CD14-positive monocyte (primary cell): Measurements from ENCODE around the gene LRFN3. TPM values are rescaled to one million over a fixed set of nuclear protein-coding genes. Genes with fewer than 3 reads are reported as not detected.

Source experiments
- DNase-seq, 3 donors: peaks; one replicate each; pipeline ENCODE4 v3.0.0-alpha.2; 2011 to 2022
- H2AFZ ChIP-seq: 2 replicates; pipeline ENCODE4 v1.6.0; 2012; ENCODE audit warnings: mild to moderate bottlenecking, low read depth, low read length, inconsistent platforms; ENCODE audit not compliant: insufficient read depth, poor library complexity, severe bottlenecking
- H3K27ac ChIP-seq, 2 donors: 1 replicate in 1 of 2; 2 replicates in 1 of 2; pipeline ENCODE4 v1.5.1; 2012 to 2013; ENCODE audit warnings: low read length in 2 of 2, control low read depth in 1 of 2, inconsistent platforms in 1 of 2, low read depth in 1 of 2, mild to moderate bottlenecking in 1 of 2
- H3K27me3 ChIP-seq, 2 donors: one replicate each; pipeline versions ENCODE4 v1.6.0 to v1.6.1; 2011 to 2013; ENCODE audit warnings: low read length in 2 of 2; ENCODE audit not compliant: control insufficient read depth in 2 of 2, insufficient read depth in 2 of 2
- H3K36me3 ChIP-seq, 2 donors: replicated peaks in 1 of 2; 1 replicate in 1 of 2; 2 replicates in 1 of 2; pipeline versions ENCODE4 v1.5.1 to v1.6.1; 2012 to 2013; ENCODE audit warnings: low read length in 2 of 2, control low read depth in 1 of 2, inconsistent platforms in 1 of 2, mild to moderate bottlenecking in 1 of 2; ENCODE audit not compliant: insufficient read depth in 2 of 2, control insufficient read depth in 1 of 2
- H3K4me1 ChIP-seq, 2 donors: 1 replicate in 1 of 2; 2 replicates in 1 of 2; pipeline versions ENCODE4 v1.5.1 to v1.6.1; 2012 to 2013; ENCODE audit warnings: low read length in 2 of 2, control low read depth in 1 of 2, inconsistent platforms in 1 of 2, mild to moderate bottlenecking in 1 of 2, moderate library complexity in 1 of 2; ENCODE audit not compliant: insufficient read depth in 2 of 2, control insufficient read depth in 1 of 2
- H3K4me2 ChIP-seq: replicated peaks from 2 replicates; pipeline ENCODE3; 2012; ENCODE audit warnings: low read length, moderate library complexity, mild to moderate bottlenecking; ENCODE audit not compliant: poor library complexity, severe bottlenecking; ENCODE audit errors: extremely low read depth
- H3K4me3 ChIP-seq, 3 experiments: fragments of 200-600 bp in 1 of 3; sonication (generic) in 1 of 3; replicated peaks in 1 of 3; 1 replicate in 2 of 3; 2 replicates in 1 of 3; pipeline ENCODE4 v1.5.1; 2011 to 2013; ENCODE audit warnings: low read length in 3 of 3, mild to moderate bottlenecking in 3 of 3, control low read depth in 2 of 3, low read depth in 2 of 3, inconsistent platforms in 1 of 3, moderate library complexity in 1 of 3
- H3K79me2 ChIP-seq: 2 replicates; pipeline ENCODE4 v1.6.0; 2012; ENCODE audit warnings: mild to moderate bottlenecking, control low read depth, inconsistent platforms, low read length, moderate library complexity; ENCODE audit not compliant: insufficient read depth
- H3K9ac ChIP-seq: 2 replicates; pipeline ENCODE4 v1.6.0; 2017; ENCODE audit warnings: low read length, mild to moderate bottlenecking; ENCODE audit not compliant: insufficient read depth, poor library complexity, severe bottlenecking
- H3K9me3 ChIP-seq, 2 donors: replicated peaks in 1 of 2; 1 replicate in 1 of 2; 2 replicates in 1 of 2; pipeline versions ENCODE4 v1.5.1 to v1.6.1; 2012 to 2013; ENCODE audit warnings: low read length in 2 of 2, control low read depth in 1 of 2; ENCODE audit not compliant: control insufficient read depth in 1 of 2, insufficient read depth in 1 of 2
- H4K20me1 ChIP-seq: 2 replicates; pipeline ENCODE4 v1.6.0; 2012; ENCODE audit warnings: mild to moderate bottlenecking, low read length, control low read depth, moderate library complexity; ENCODE audit not compliant: insufficient read depth
- H3K27ac Mint-ChIP-seq, 7 donors: one replicate each; pipeline ENCODE4 v1.8.0; 2020; ENCODE audit warnings: mild to moderate bottlenecking in 7 of 7, mixed read lengths in 7 of 7, moderate library complexity in 6 of 7, inconsistent platforms in 2 of 7
- H3K27me3 Mint-ChIP-seq, 3 donors: one replicate each; pipeline ENCODE4 v1.8.0; 2021 to 2022; ENCODE audit warnings: low read depth in 3 of 3, mild to moderate bottlenecking in 3 of 3, mixed read lengths in 3 of 3, moderate library complexity in 3 of 3, inconsistent platforms in 1 of 3
- H3K36me3 Mint-ChIP-seq, 2 donors: one replicate each; pipeline ENCODE4 v1.8.0; 2020; ENCODE audit warnings: mixed read lengths in 2 of 2, inconsistent platforms in 1 of 2, mild to moderate bottlenecking in 1 of 2
- H3K4me1 Mint-ChIP-seq: one replicate; pipeline ENCODE4 v1.8.0; 2020; ENCODE audit warnings: mild to moderate bottlenecking, mixed read lengths
- H3K4me3 Mint-ChIP-seq, 2 donors: one replicate each; pipeline ENCODE4 v1.8.0; 2020; ENCODE audit warnings: mild to moderate bottlenecking in 2 of 2, mixed read lengths in 2 of 2, moderate library complexity in 1 of 2
- H3K9me3 Mint-ChIP-seq, 7 donors: one replicate each; pipeline ENCODE4 v1.8.0; 2020 to 2022; ENCODE audit warnings: mixed read lengths in 7 of 7, mild to moderate bottlenecking in 6 of 7, moderate library complexity in 6 of 7, inconsistent platforms in 2 of 7
- CTCF ChIP-seq: fragments of 200-600 bp; IDR thresholded peaks from one replicate; pipeline ENCODE4 v1.8.0; 2022; ENCODE audit warnings: antibody characterized with exemption, mild to moderate bottlenecking
- WGBS: methylation state at CpG from one replicate; pipeline ENCODE4 v1.1.5; 2013; ENCODE audit warnings: missing lambda C conversion rate; ENCODE audit not compliant: insufficient coverage; 5-methylcytosine and 5-hydroxymethylcytosine counted together
- intact Hi-C, 2 donors: fragments of 100-400 bp; cut with micrococcal nuclease; formaldehyde crosslinking; loops; one replicate each; pipeline versions ENCODE4 v1.15.0 to v1.15.1; 2023
- polyA plus RNA-seq, 3 donors: library from polyadenylated mRNA; depleted of rRNA in 1 of 3; unstranded in 2 of 3; stranded (reverse) in 1 of 3; fragments of 300-500 nt in 2 of 3; fragments of >200 nt in 1 of 3; fragmentation: Illumina TruSeq in 2 of 3; gene quantifications; 1 replicate in 2 of 3; 2 replicates in 1 of 3; pipeline ENCODE4 v1.2.3, GENCODE V29; 2012 to 2021

Gene LRFN3
- polyA plus RNA-seq, 3 donors = 0.04 TPM; not detected in 2

GRCh38 chr19:35959040-35959967 is 23.1 kb downstream of the LRFN3 start:
- TF ChIP-seq CTCF = peak; percentile 29
- Histone ChIP-seq H3K9ac (no peak overlapping the region), H2AFZ (peak overlapping the region; percentile 41), H4K20me1 (no peaks in the 10 kb centered on the region), H3K4me2 (peak overlapping the region; percentile 30), H3K27me3 (peaks cover 18 to 38% of the 10 kb centered on the region in 2 donors), H3K36me3 (no peaks in the 10 kb centered on the region), H3K4me3 (no peak overlapping the region), H3K9me3 (peaks cover 4 to 9% of the 10 kb centered on the region in 2 donors), H3K79me2 (no peaks in the 10 kb centered on the region), H3K4me1 (peaks cover 0 to 9% of the 10 kb centered on the region in 2 donors), H3K27ac (no peak overlapping the region)
- peak overlapping the region in 1 of 2 donors; percentile 68 for H3K4me3 Mint-ChIP-seq
- H3K9me3 Mint-ChIP-seq = peaks cover 5 to 23% (median 14%) of the 10 kb centered on the region in 7 donors
- H3K36me3 Mint-ChIP-seq = no peaks in the 10 kb centered on the region
- WGBS = 14% methylated on average over 97 of the region's 97 CpGs
- peaks cover 39 to 58% (median 53%) of the 10 kb centered on the region in 3 donors for H3K27me3 Mint-ChIP-seq
- peaks cover 10% of the 10 kb centered on the region for H3K4me1 Mint-ChIP-seq
- intact Hi-C loops = no loop called here
- DNase-seq = peak in 2 of 3 donors; percentile 12 to 29
- H3K27ac Mint-ChIP-seq = no peak overlapping the region

GRCh38 chr19:35959968-35960320 is 23.8 kb downstream of the LRFN3 start:
- WGBS = 22% methylated on average over 10 of the region's 20 CpGs
- Histone ChIP-seq H3K27me3 (peaks cover 18 to 38% of the 10 kb centered on the region in 2 donors), H3K79me2 (no peaks in the 10 kb centered on the region), H3K36me3 (no peaks in the 10 kb centered on the region), H3K4me1 (peaks cover 0 to 9% of the 10 kb centered on the region in 2 donors), H3K27ac (no peak overlapping the region), H3K4me2 (no peak overlapping the region), H3K4me3 (no peak overlapping the region), H4K20me1 (no peaks in the 10 kb centered on the region), H3K9me3 (peaks cover 4 to 9% of the 10 kb centered on the region in 2 donors), H3K9ac (no peak overlapping the region), H2AFZ (no peak overlapping the region)
- no peak for TF ChIP-seq CTCF
- no peaks in the 10 kb centered on the region for H3K36me3 Mint-ChIP-seq
- DNase-seq = no peak
- intact Hi-C loops = no loop called here
- H3K9me3 Mint-ChIP-seq = peaks cover 5 to 23% (median 14%) of the 10 kb centered on the region in 7 donors
- H3K4me3 Mint-ChIP-seq = peak overlapping the region in 1 of 2 donors; percentile 53
- H3K4me1 Mint-ChIP-seq = peaks cover 10% of the 10 kb centered on the region
- H3K27me3 Mint-ChIP-seq = peaks cover 39 to 58% (median 53%) of the 10 kb centered on the region in 3 donors
- H3K27ac Mint-ChIP-seq = no peak overlapping the region
